Lower leg skin (tissue), 3 donors: Measurements from ENCODE around the gene RUNX1.
"Not testable (repeated sequence)": the region's sequence is repeated elsewhere in the genome, so short reads cannot be mapped to it uniquely, and the experiment has no call there.

Experiments used
- POLR2A ChIP-seq, 2 donors: fragments of 450-650 bp; IDR thresholded peaks; one replicate each; pipeline ENCODE4 v1.6.1; 2016 to 2017; ENCODE audit warnings: antibody characterized with exemption in 2 of 2, mild to moderate bottlenecking in 1 of 2, moderate library complexity in 1 of 2
- TF ChIP-seq, protein P1 (sequence below), 3 donors: fragments of 450-650 bp; IDR thresholded peaks; one replicate each; pipeline ENCODE4 v1.5.1; 2016; ENCODE audit warnings: antibody characterized with exemption in 3 of 3, mild to moderate bottlenecking in 3 of 3, moderate library complexity in 2 of 3

DNA sequence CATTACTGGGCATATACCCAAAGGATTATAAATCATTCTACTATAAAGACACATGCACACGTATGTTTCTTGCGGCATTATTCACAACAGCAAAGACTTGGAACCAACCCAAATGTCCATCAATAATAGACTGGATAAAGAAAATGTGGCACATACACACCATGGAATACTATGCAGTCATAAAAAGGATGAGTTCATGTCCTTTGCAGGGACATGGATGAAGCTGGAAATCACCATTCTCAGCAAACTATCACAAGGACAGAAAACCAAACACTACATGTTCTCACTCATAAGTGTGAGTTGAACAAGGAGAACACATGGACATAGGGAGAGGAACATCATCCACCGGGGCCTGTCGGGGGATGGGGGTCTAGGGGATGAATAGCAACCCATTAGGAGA, 97.2 kb downstream of the RUNX1 start:
- not testable (repeated sequence) for TF ChIP-seq POLR2A (IDR thresholded peaks at IDR 0.05)
- TF ChIP-seq, protein P1, sequence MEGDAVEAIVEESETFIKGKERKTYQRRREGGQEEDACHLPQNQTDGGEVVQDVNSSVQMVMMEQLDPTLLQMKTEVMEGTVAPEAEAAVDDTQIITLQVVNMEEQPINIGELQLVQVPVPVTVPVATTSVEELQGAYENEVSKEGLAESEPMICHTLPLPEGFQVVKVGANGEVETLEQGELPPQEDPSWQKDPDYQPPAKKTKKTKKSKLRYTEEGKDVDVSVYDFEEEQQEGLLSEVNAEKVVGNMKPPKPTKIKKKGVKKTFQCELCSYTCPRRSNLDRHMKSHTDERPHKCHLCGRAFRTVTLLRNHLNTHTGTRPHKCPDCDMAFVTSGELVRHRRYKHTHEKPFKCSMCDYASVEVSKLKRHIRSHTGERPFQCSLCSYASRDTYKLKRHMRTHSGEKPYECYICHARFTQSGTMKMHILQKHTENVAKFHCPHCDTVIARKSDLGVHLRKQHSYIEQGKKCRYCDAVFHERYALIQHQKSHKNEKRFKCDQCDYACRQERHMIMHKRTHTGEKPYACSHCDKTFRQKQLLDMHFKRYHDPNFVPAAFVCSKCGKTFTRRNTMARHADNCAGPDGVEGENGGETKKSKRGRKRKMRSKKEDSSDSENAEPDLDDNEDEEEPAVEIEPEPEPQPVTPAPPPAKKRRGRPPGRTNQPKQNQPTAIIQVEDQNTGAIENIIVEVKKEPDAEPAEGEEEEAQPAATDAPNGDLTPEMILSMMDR (IDR thresholded peaks at IDR 0.05) = not testable (repeated sequence)
